NCI-H82 treated with DMSO at 0.1 percent for 48 hours (cell line): ENCODE data around the gene PSMD6.

Source experiments
- DNase-seq: peaks from one replicate; lab custom pipeline; 2025; ENCODE audit not compliant: unreplicated experiment; lab: John Stamatoyannopoulos, UW

Gene PSMD6

DNA sequence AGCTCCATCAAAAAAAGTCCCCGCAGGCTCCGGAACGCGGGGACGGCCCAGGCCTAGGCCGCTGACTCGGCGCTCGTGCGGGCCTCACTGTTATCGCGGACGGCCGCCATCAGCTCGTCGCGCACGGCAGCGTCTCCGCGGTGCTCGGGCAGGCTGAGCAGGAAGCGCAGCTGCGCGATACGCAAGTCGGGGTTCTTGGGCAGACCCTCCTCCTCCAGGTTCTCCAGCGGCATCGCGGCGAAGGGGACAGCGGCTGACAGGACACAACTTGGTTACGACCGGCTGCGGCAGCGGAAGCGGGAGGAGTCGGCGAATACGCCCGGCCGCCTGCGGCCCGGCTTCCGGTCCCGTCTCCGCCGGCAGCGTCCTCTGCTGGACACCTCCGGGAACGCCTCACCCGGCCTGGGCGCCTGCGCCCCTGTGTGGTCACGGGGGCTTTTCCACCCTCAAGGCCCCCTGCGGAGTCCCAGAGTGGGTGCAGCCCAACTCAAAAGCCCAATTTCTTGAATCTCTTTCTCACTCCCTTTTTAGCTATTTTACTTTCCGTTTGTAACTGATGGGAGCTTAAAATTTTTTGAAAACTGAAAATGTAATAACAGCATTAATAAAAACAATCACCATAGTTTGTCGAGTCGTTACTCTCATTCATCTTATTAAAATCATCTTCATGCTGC is at the start of gene PSMD6:
TSS of gene PSMD6 (minus strand) at position 308 of the 674 bp plus-strand sequence. CDS start at position 233, 75 bp downstream.
- DNase-seq, result peak; percentile 54

GRCh38 chr3:64072126-64072525 is 48.8 kb upstream of the PSMD6 start:
- DNase-seq, result no peak

DNA sequence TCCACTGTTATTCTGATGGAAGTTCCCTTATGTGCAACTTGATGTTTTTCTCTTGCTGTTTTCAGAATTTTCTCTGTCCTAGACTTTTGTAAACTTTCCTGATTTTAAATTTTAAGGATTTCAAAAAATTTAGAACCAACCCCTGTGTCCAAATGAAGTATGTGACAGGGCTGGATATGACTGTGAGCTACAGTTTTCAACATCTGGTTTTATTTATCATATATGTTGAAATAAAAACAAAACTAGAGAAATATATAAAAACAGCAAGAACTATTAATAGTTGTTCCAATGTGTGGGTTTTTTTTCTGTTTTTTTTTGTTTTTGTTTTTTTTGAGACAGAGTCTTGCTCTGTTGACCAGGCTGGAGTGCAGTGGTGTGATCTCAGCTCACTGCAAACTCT is 47.4 kb upstream of the PSMD6 start:
- no peak for DNase-seq

GRCh38 chr3:64067506-64068346 is 44.4 kb upstream of the PSMD6 start:
- DNase-seq, result peak; percentile 39

GRCh38 chr3:64064804-64065203 is 41.5 kb upstream of the PSMD6 start:
- no peak for DNase-seq

DNA sequence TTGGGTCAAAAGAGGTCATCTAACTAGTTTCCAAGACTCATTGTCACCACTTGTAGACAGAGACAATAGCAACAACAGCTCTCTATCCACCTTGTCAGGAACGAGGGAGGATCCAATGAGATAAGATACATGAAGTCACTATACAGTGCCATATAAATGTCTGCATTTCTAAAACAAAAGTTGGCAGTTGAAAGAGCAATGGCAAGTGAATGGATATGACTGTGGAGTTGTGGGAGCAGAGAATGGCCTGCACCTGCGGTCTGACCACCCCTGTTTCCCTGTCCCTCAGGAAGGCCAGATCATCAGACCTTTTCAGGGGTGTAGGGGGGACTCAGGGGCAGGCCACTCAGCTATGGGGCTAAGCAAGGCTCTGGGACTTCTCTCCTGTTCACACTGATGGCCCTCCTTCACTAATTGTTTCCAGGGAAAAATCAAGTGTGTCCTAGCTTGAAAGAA is 40.7 kb upstream of the PSMD6 start:
- DNase-seq, result no peak

DNA sequence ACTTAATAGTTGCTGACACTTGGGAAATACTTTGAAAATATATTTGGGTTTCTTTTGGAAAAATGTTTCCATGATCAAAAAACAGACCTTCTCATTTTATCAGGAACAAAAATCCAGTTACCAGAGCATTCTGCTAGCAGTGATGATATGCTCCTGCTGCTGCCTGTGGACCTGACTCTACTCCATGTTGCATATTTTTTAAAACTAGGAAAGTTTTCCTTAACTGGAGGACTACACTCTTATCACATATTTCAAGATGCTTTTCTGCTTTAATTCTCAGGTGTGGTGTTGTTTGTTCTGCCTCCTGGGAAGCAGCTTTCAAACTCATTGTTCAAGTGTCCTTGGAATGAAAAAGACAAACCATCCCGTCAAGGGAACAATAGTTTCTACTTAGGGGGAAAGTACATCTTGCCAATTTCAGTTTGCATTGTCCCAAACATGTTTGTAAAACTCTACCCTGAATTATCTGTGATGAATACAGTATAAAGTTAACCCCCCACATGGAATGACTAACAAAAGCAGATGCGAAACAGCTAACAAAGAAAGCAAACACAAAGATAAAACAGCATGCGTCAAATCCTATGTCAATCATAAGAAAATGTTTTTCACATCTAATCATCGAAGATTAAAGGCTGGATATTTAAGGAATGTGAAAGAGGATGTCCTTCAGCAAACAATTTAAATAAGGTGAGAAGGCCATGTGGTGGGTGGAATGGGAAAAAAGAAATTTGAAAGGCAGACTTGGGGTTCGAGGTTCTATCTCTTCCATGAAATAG is 40.1 kb upstream of the PSMD6 start:
- no peak for DNase-seq

GRCh38 chr3:64061628-64062027 is 38.3 kb upstream of the PSMD6 start:
- no peak for DNase-seq

- no peak for DNase-seq
These were observed 36.3 kb upstream of the PSMD6 start for GRCh38 chr3:64059484-64060175.

GRCh38 chr3:64058566-64058965 is 35.3 kb upstream of the PSMD6 start:
- no peak for DNase-seq

DNA sequence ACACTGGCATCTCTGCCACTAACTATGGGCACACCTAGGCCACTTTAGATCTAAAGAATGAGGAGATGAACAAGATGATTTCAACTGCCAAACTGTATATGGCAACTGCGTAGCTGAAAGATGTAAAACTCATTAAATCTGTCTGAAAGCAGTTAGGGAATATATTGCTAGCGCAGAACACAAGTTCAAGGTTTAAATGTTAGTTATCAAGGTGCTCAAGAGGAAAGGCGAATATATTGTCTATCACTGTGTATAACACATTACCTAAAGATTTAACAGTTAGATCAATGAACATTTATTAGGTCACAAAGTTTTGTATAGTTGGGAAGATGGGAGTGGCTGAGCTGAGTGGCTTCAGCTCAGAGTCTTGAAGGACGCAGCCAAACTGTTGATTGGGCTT is 33.9 kb upstream of the PSMD6 start:
- no peak for DNase-seq

DNA sequence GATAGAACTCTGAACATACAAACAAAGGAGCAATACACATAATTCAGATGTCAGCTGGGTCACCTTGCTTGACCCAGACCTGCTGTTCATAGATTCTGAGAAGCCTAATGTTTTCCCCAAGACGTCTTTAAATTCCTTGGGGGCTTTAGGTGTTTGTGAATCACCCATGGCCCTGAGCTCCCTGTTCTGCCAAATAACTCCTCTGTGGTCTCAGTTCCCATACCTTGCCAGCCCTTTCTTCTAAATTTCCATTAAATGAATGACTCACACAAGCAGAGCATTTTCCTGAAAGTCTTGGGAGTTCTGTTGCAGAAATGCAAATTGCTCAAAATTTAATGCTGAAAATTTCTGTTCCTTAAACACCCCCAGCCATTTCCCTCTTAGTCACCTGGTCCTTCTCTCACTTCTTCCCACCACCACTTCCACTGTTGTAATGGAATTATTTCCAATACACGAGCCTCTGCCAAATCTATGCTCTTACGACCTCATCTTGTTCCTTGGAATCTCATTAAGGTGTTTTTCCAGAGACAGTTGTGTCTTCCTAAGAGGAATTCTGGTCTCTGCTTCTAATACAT is 33.4 kb upstream of the PSMD6 start:
- DNase-seq, result no peak

DNA sequence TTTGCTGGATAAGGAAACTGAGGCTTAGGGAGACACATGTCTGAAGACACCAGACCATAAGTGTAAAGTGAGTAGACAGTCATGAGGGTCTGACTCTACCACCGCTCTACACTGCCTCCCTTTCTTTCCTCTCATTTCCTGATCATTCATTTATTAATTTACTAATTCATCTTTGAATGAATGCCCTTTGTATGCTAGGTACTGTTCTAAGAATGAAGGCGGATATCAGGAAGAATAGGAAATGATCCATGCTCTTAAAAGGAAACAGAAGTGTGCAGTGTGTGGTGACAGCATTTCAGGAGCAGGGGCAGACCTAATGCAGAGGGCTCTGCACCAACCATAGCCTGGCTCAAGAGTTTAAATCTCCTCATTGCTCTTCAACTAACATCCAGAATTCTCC is 31.8 kb upstream of the PSMD6 start:
- DNase-seq, result no peak

DNA sequence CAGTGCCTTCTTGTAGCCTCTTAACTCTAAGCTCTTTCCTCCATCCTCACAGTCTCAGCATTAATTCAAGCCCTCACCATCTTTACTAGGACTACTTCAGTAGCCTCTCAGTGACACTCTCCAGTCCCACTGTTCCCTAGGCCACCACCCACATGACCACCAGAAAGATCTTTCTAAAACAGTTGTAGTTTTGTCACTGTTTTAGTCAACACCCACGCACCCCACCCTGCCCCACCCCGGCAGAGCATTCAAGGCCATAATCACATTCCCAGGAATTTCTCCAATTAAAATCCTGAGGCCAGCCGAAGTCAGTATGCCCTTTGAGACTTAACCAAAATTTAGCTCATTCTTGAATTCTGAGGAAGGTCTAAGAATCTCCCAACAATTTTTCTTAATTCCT is 31.2 kb upstream of the PSMD6 start:
- no peak for DNase-seq

DNA sequence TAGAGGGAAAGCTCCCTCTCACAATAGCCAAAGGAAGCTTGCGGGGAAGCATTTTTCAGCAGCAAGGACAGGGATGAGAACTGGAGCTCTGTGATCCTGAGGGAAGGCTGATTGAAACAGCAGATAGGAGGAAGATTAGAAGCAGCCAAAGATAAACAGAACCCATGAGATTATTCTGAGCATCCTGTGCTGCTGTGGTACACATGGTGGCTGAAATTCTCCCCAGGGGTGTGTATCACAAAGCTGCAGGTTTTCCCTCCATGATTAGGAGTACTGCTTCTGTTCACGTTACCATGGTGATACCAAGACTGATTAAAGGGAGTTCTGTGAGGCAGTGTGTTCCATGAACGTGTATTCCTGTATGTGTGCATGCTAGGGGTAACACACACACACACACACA is 30.3 kb upstream of the PSMD6 start:
- peak; percentile 17 for DNase-seq

- no peak for DNase-seq
These were observed 29.8 kb upstream of the PSMD6 start for GRCh38 chr3:64053117-64053516.

DNA sequence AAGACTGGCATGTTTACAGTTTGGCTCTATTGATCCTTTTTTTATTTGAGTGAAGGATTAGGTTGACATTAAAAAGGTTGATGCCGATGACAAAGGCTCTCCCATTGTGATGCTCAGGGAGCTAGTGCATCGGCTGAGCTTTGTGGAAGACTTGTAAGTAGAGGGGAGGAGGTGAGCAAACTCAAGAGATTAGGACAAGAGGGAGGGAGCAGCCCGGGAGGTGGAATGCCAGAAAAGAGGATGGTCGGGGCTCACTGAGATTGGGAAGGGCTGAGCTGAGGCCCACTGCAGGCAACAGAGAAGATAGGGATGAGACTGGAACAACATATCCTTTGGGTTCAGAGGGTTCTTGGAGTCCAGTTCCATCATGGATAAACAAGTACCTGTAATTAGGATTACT is 26.5 kb upstream of the PSMD6 start:
- DNase-seq, result no peak

DNA sequence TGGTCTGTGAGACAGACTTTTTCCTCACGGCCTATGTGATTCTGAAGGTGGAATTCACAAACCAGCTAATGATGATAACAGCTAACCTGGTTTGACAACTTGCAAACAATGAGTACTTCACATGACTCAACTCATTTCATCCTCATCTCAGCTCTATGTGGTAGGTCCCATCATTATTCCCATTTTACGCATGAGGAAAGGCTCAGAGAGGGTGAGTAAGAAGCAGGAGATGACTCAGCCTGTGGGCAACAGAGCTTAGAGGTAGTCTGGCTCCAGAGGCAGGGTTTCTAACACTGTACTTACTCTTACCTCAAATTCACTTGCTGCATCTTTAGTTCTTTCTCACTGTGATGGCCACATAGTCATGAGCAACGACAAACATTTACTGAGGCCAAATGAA is 25.8 kb upstream of the PSMD6 start:
- no peak for DNase-seq

DNA sequence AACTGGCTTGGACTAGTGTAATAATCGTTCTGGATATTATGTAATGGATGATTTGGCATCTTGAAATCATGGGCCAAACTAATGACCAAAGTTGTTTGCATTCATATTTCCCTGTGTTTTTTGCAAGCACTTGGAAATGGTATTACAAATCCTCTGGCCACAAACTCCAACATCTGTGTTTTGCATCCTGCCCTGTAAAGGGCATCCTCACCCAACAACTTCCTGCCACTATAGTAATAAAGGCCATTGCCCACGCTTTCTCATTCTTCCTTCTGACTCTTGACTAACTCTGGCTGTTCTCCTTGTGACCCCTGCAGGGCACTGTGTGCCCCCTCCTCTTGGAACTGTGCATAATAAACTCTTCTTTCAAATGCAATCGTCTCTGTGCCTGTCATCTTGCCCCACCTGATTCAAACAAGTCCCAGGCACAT is 25.4 kb upstream of the PSMD6 start:
- no peak for DNase-seq

DNA sequence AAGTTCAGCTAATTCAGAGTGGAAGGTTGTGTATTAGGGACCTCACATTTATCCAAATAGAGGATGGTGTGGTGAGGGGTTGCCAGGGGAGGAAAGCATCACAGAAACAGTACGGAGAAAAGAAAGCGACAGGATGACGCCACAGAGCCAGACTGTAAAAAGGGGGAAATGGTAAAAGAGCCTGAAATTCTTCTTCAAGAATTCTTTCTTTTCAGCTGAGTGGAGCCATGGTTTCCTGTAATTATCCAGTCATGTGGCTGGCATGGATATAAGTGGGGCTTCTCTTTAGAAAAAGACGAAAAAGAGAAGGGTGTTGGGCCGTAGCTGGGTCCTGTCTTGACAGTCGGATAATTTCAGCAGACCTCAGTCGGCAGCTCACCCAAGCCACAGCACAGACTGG is 24.5 kb upstream of the PSMD6 start:
- DNase-seq, result no peak
